K562 (cell line): ENCODE data around the gene SUFU. TPM values are rescaled to one million over a fixed set of nuclear protein-coding genes. Genes with fewer than 3 reads are reported as not detected.

Source experiments
- CTCF ChIP-seq, 3 experiments: IDR thresholded peaks in 2 of 3; conservative IDR thresholded peaks in 1 of 3; 2 replicates each; pipeline ENCODE4 v1.5.1; 2011 to 2012; ENCODE audit warnings: low read length in 3 of 3, mild to moderate bottlenecking in 3 of 3, control low read depth in 2 of 3, improper control_type of control experiment in 1 of 3, inconsistent platforms in 1 of 3, low read depth in 1 of 3, mixed read lengths in 1 of 3, moderate library complexity in 1 of 3; ENCODE audit not compliant: insufficient read depth in 2 of 3
- DEAF1 ChIP-seq: fragments of 450-650 bp; formaldehyde crosslinking; IDR thresholded peaks from 2 replicates; pipeline ENCODE4 v1.4.0; 2020; ENCODE audit warnings: mild to moderate bottlenecking, moderate library complexity
- RAD21 ChIP-seq, 2 experiments: fragments of 250-450 bp in 1 of 2; fragments of 450-650 bp in 1 of 2; sonication (Bioruptor Pico) in 1 of 2; formaldehyde crosslinking in 1 of 2; IDR thresholded peaks in 1 of 2; conservative IDR thresholded peaks in 1 of 2; 2 replicates each; pipeline versions ENCODE4 v1.4.0 to v1.8.0; 2020 to 2022; ENCODE audit warnings: mild to moderate bottlenecking in 2 of 2, moderate library complexity in 1 of 2
- RBM34 ChIP-seq: fragments of 200-400 bp; formaldehyde crosslinking; IDR thresholded peaks from 2 replicates; pipeline ENCODE4 v1.6.1; 2018; ENCODE audit warnings: low read length, borderline replicate concordance; ENCODE audit not compliant: insufficient read depth
- SIX5 ChIP-seq, 2 experiments: IDR thresholded peaks; 2 replicates each; pipeline ENCODE4 v1.6.1; 2011; ENCODE audit warnings: low read length in 2 of 2, borderline replicate concordance in 1 of 2, low read depth in 1 of 2, mild to moderate bottlenecking in 1 of 2, moderate library complexity in 1 of 2; ENCODE audit not compliant: insufficient read depth in 1 of 2
- SMC3 ChIP-seq: conservative IDR thresholded peaks from 2 replicates; pipeline ENCODE4 v1.6.1; 2011; ENCODE audit warnings: low read depth, low read length, improper control_type of control experiment; ENCODE audit not compliant: insufficient read depth
- ZNF740 ChIP-seq, 3 experiments: fragments of 200-800 bp in 1 of 3; sonication (Bioruptor generic) in 1 of 3; sonication (generic) in 1 of 3; formaldehyde crosslinking in 1 of 3; IDR thresholded peaks; 2 replicates each; pipeline versions ENCODE4 v1.6.1 to v1.8.0; 2016 to 2022; ENCODE audit warnings: mild to moderate bottlenecking in 2 of 3, missing compliant biosample characterization in 2 of 3, missing genetic modification characterization in 2 of 3, missing genetic modification reagents in 1 of 3
- polyA plus RNA-seq, 8 experiments: library from polyadenylated mRNA; depleted of rRNA in 4 of 8; stranded (reverse) in 5 of 8; unstranded in 3 of 8; fragments of >200 nt; fragmentation: Nextera tagmentation in 2 of 8; fragmentation: Illumina TruSeq in 1 of 8; extraction: Ambion mirVana in 2 of 8; extraction: Trizol in 1 of 8; gene quantifications; 2 replicates each; pipeline versions ENCODE4 v1.2.1 to v1.2.3, GENCODE V29; 2011 to 2014; ENCODE audit warnings: inconsistent platforms in 1 of 8, missing spikeins in 1 of 8
- total RNA-seq, 7 experiments: library from RNA; depleted of rRNA in 6 of 7; stranded (reverse); fragments of >200 nt in 6 of 7; fragmentation: Illumina TruSeq in 2 of 7; extraction: Trizol in 2 of 7; gene quantifications; 2 replicates each; pipeline versions ENCODE4 v1.2.1 to v1.2.3, GENCODE V29; 2011 to 2021; ENCODE audit warnings: low replicate concordance in 1 of 7

SUFU gene
- total and polyA plus RNA-seq, 9 of the 15 experiments (the other 6 are each of a cell fraction or from before 2014, with no cell fraction given), result 0.59 to 6.3 (median 0.82) TPM

DNA sequence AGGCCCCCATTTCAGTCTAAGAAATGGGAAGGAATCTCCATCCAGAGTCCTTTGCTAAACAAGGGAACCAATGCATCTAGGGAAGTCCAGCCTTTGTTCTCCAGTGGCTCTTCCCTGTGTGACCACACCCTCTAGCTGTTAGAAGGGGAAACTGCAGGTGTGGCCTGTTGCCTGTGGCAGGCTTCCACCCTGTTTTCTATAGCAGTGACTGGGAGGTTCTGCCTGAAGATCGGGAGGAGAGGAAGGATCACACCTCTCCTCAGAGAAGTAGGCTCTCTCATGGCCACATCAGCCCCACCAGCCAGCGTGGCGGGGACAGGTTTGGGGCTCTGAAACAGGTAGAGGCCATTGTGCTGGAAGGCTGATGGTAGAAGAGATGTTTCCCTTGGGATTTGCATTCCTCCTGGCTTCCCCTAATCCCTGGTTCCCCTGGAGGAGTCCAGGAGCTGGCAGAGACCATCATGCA, 92.8 kb downstream of the SUFU start (continued):
- TF ChIP-seq CTCF (IDR thresholded peaks at IDR 0.05 in 2 of 3, conservative IDR thresholded peaks at IDR 0.05 in 1 of 3; ENCODE audit: insufficient read depth in 2 of 3, low read depth in 1 of 3, low read length in 3 of 3) (peak; percentile 78 to 85 (median 84)), RBM34 (no peak), ZNF740 (CRISPR knock-in tag; IDR thresholded peaks at IDR 0.05) (no peak), ZNF740 (tag; IDR thresholded peaks at IDR 0.05) (no peak), SMC3 (peak; percentile 40; the same call in 1 of the 2 replicates), SIX5 (IDR thresholded peaks at IDR 0.05; ENCODE audit: borderline replicate concordance in 1 of 2, insufficient read depth in 1 of 2, low read depth in 1 of 2, low read length in 2 of 2) (no peak), DEAF1 (CRISPR knock-in tag) (peak; percentile 42; the same call in 1 of the 2 replicates), RAD21 (CRISPR knock-in tag; conservative IDR thresholded peaks at IDR 0.05 in 1 of 2, IDR thresholded peaks at IDR 0.05 in 1 of 2) (peak; percentile 47 to 75; a peak in 3 of 4 replicates)
